ENCODE data around the gene NPTXR.

The NPTXR gene

DNA sequence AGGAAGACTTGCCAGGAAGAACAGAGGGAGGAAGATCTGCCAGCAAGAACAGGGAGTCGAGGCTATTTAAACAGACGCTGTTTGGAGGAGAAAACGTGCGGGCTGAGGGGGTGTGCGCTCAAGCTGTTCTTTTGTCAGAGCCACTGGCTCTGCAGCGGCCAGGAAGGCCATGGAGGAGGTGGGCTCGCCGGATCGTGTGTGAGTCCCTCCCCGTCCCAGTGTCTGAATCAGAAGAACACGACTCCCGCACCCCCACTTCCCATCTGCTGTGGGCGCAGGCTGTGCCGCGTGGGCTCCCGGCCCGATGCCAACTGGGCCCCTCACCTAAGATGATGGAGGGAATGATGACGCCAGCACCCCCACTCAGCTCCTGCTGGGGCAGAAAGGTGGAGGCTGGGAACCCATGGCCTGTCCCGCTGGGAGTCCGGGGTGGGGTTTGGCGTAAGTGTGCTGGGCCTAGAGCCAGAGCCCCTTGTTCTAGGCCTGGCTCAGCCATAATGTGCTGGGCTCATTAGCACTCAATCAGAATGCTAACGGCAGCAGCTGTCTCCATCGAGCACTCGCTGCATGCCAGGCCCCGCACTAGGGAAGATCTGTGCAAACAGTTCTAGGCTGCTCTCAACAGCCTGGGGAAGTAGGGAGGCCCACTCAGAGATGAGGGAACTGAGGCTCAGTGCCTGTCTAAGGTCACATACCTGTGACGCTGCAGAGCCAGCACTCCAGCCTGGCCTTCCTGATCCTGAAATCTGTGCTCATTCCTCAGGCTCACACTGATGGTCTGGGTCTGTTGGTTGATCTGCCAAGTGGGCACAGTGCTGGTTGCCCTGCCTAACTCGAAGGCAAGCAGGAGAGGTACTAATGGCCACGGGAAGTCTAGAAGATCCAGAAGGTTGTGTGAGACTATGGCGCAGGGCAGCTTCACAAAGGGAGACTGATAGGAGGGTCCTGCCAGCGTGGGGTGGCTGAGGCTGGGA, 11.5 kb downstream of the NPTXR start:
- Mint-ChIP-seq H3K9me3 (no peaks in the 10 kb centered on the region), H3K27ac (no peak overlapping the region), H3K4me3 (no peak overlapping the region), H3K4me1 (no peaks in the 10 kb centered on the region), H3K36me3 (no peaks in the 10 kb centered on the region)
- no peak for DNase-seq (ENCODE audit: low spot score in 2 of 2)
- no peak for ATAC-seq

DNA sequence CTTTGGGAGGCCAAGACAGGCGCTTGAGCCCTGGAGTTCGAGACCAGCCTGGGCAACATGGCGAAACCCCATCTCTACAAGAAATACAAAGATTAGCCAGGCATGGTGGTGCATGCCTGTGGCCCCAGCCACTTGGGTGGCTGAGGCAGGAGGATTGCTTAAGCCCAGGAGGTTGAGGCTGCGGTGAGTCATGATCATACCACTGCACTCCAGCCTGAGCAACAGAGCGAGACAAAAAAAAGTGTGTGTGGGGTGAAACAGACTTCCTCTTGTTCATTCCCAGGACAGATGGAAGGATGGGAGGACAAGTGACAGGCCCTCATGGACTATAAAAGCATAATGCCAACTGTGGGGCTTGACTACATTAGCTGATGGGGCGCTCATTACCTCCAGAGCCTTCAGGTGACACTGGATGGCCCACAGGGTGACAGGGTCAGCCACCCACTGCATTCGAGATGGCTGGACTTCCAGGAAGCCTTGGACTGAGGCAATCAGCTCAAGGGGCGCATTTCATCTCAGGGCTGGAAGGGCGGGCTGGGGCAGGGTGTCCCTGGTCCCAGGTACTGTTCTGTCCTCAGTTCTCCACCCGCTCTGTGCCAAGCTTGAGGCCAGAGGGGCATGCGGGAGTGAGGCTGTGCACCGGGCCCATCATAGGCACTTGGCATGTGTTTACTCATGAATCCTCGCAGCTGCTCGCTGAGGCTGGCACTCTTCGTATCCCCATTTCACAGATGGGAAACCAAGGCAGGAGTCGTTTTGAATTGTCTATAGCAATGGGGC, 12.5 kb downstream of the NPTXR start:
- Mint-ChIP-seq H3K27ac (no peak overlapping the region), H3K4me1 (no peaks in the 10 kb centered on the region), H3K9me3 (no peaks in the 10 kb centered on the region), H3K4me3 (no peak overlapping the region), H3K36me3 (no peaks in the 10 kb centered on the region)
- no peak for ATAC-seq
- DNase-seq (ENCODE audit: low spot score in 2 of 2), result no peak

DNA sequence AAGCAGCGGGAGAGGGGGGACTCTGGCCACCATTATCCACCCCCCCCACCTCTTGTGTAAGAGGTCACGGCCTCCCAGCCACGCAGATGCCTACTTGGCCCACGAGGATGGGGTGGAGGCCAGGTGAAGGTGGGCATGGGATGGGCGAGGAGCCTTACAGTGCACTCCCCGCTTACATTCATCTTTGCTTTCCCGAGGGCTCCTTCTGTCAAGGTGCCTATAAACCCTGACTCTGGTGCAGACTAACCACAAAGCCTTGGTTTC, 13.1 kb downstream of the NPTXR start:
- Mint-ChIP-seq H3K4me1 (no peaks in the 10 kb centered on the region), H3K36me3 (no peaks in the 10 kb centered on the region), H3K9me3 (no peaks in the 10 kb centered on the region), H3K4me3 (no peak overlapping the region), H3K27ac (no peak overlapping the region)
- ATAC-seq, result no peak
- DNase-seq (ENCODE audit: low spot score in 2 of 2), result no peak

GRCh38 chr22:38830026-38830844, 13.6 kb downstream of the NPTXR start:
- DNase-seq (ENCODE audit: low spot score in 2 of 2) (no peak), ATAC-seq (no peak)
- Mint-ChIP-seq H3K27ac (no peak overlapping the region), H3K9me3 (no peaks in the 10 kb centered on the region), H3K4me3 (no peak overlapping the region), H3K36me3 (no peaks in the 10 kb centered on the region), H3K4me1 (no peaks in the 10 kb centered on the region)

DNA sequence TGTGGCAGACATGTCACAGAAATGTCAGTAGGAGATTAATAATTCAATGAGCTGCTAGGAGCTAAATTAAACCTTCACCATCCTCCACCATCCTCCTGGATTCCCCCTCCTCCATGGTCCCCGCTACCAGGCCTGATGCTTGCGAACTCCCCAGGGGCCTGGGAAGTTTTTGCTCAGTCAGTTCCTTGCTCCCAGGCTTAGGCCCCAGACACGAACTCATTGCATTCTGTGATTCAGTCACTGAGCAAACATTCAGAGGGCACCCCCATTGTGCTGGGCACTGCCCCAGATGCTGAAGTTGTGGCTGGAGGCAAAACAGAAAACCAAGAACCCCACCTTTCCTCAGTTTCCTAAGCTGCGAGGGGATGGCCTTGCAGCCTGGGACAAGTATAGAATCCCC, 14.3 kb downstream of the NPTXR start:
- no peaks in the 10 kb centered on the region for H3K9me3 Mint-ChIP-seq
- DNase-seq (ENCODE audit: low spot score in 2 of 2), result no peak
- H3K36me3 Mint-ChIP-seq, result no peaks in the 10 kb centered on the region
- no peak overlapping the region for H3K4me3 Mint-ChIP-seq
- ATAC-seq, result no peak
- no peaks in the 10 kb centered on the region for H3K4me1 Mint-ChIP-seq
- H3K27ac Mint-ChIP-seq, result no peak overlapping the region

- Mint-ChIP-seq H3K27ac (no peak overlapping the region), H3K4me3 (no peak overlapping the region), H3K9me3 (no peaks in the 10 kb centered on the region), H3K4me1 (no peaks in the 10 kb centered on the region), H3K36me3 (no peaks in the 10 kb centered on the region)
- no peak for DNase-seq (ENCODE audit: low spot score in 2 of 2)
- no peak for ATAC-seq
Observed at GRCh38 chr22:38828616-38829205, 15.1 kb downstream of the NPTXR start.

- no peaks in the 10 kb centered on the region for H3K4me1 Mint-ChIP-seq
- no peak overlapping the region for H3K27ac Mint-ChIP-seq
- H3K36me3 Mint-ChIP-seq, result no peaks in the 10 kb centered on the region
- no peak for ATAC-seq
- no peak overlapping the region for H3K4me3 Mint-ChIP-seq
- no peaks in the 10 kb centered on the region for H3K9me3 Mint-ChIP-seq
- DNase-seq (ENCODE audit: low spot score in 2 of 2), result no peak
Observed at GRCh38 chr22:38828191-38828590, 15.6 kb downstream of the NPTXR start.

DNA sequence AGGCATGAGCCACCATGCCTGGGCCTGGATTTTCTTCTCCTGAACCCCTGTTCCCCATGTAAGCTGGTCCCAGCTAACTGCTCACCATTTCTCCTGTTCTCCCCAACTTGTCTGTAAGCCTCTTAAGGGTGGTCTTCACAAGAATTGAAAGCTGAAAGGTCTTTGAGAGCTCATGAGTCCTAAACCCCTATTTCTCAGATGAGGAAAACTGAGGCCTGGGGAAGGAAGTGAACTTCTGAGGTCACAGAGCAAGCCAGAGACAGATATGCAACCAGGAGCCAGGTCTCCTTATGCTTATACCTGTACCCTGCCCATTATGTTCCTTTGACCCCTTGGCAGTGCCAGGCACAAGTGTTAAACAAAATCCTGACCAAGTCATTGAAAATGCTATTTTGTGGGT, 16.3 kb downstream of the NPTXR start:
- H3K4me3 Mint-ChIP-seq, result no peak overlapping the region
- ATAC-seq (no peak), DNase-seq (ENCODE audit: low spot score in 2 of 2) (no peak)
- H3K4me1 Mint-ChIP-seq, result no peaks in the 10 kb centered on the region
- no peaks in the 10 kb centered on the region for H3K36me3 Mint-ChIP-seq
- no peaks in the 10 kb centered on the region for H3K9me3 Mint-ChIP-seq
- H3K27ac Mint-ChIP-seq, result no peak overlapping the region

DNA sequence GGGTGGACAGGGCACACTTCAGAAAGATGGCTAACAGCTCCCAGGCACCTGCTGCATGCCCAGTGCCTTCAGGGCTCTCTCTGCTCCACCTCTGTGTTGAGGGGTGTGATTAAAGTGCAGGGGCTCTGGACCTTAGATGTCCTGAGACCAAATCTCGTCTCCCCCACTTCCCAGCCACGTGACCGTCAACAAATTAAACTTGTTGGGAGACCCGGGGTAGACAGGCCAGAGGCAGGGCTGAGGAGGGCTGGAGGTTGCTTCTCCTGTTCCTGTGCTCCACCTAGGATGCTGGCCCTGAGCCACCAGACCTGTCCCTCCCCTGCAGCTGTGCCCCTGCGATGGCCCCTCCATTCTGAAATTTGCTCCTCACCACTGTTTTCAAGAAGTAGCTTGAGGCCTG, 17.0 kb downstream of the NPTXR start:
- Mint-ChIP-seq H3K9me3 (no peaks in the 10 kb centered on the region), H3K4me1 (no peaks in the 10 kb centered on the region)
- no peak for DNase-seq (ENCODE audit: low spot score in 2 of 2)

DNA sequence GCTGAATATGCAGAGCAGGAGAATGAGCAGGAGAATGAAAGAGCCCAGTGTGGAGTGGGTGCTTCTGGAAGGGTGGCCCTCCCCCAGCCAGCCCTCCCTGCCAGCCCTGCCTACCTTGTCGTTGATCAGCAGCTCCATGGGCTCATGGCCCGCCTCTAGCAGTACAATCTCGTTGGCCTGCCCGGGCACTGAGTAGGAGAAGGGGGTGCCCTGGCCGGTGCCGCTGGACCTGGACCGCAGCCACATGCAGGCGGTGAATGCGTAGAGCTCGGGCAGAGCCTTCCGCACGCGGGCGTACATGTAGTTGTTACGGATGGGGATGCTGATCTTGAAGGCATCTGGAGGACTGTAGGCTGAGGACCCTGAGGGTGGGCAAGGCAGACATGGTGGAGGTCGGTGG, 17.4 kb downstream of the NPTXR start:
- Mint-ChIP-seq H3K4me3 (no peak overlapping the region), H3K27ac (no peak overlapping the region), H3K36me3 (no peaks in the 10 kb centered on the region), H3K9me3 (no peaks in the 10 kb centered on the region), H3K4me1 (no peaks in the 10 kb centered on the region)
- ATAC-seq (no peak), DNase-seq (ENCODE audit: low spot score in 2 of 2) (no peak)

More for the DNA sequence above, 17.0 kb downstream of the NPTXR start:
- ATAC-seq, result no peak
- Mint-ChIP-seq H3K4me3 (no peak overlapping the region), H3K36me3 (no peaks in the 10 kb centered on the region), H3K27ac (no peak overlapping the region)

GRCh38 chr22:38824585-38824984, 19.2 kb downstream of the NPTXR start:
- H3K4me1 Mint-ChIP-seq, result no peaks in the 10 kb centered on the region
- no peaks in the 10 kb centered on the region for H3K36me3 Mint-ChIP-seq
- peak; percentile 38 to 63 for DNase-seq (ENCODE audit: low spot score in 2 of 2)
- no peak overlapping the region for H3K4me3 Mint-ChIP-seq
- ATAC-seq, result peak; percentile 69
- H3K9me3 Mint-ChIP-seq, result no peaks in the 10 kb centered on the region
- no peak overlapping the region for H3K27ac Mint-ChIP-seq

DNA sequence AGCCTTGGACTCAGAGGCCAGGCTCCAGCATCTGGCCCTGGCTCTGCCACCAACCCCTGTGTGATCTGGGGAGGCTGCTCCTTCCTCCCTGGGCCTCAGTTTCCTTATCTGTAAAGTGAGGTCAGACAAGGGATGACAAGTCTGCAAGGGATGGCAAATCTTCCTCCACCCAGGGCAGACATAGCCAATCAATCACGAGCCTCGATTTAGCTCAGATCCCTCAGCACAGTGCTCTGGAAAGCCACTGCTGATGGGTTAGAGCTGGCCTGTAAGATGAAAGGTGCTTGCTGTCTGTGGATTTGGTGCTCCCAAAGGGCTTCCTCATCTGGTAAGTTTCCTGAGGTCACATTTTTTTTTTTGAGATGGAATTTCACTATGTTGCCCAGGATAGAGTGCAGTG, 20.2 kb downstream of the NPTXR start:
- Mint-ChIP-seq H3K4me3 (no peak overlapping the region), H3K9me3 (no peaks in the 10 kb centered on the region), H3K36me3 (no peaks in the 10 kb centered on the region), H3K27ac (no peak overlapping the region), H3K4me1 (no peaks in the 10 kb centered on the region)
- DNase-seq (ENCODE audit: low spot score in 2 of 2), result no peak
- no peak for ATAC-seq

DNA sequence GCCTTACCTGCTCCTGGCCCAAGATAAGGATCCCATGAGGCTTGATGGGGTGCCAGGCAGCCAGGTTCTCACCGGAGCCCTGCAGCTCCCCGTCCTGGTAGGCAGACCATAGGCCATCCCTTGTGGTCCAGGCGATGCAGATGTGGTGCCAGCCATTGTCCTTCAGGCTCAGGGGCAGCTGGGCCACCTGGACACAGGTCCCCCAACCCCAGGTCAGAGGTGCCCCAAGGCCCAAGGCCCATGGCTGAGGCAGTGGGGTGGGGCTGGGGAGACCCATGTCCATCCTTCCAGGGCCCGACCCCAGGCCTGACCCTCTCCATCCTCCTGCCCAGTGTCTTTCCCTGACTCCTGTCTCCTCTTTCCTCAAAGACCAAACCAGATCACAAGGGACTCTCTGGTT, 20.8 kb downstream of the NPTXR start:
- no peak overlapping the region for H3K27ac Mint-ChIP-seq
- DNase-seq (ENCODE audit: low spot score in 2 of 2) (no peak), ATAC-seq (no peak)
- no peak overlapping the region for H3K4me3 Mint-ChIP-seq
- no peaks in the 10 kb centered on the region for H3K4me1 Mint-ChIP-seq
- no peaks in the 10 kb centered on the region for H3K9me3 Mint-ChIP-seq
- no peaks in the 10 kb centered on the region for H3K36me3 Mint-ChIP-seq

- no peak for DNase-seq (ENCODE audit: low spot score in 2 of 2)
- H3K9me3 Mint-ChIP-seq, result no peaks in the 10 kb centered on the region
- H3K27ac Mint-ChIP-seq, result no peak overlapping the region
- H3K36me3 Mint-ChIP-seq, result no peaks in the 10 kb centered on the region
- ATAC-seq, result no peak
- no peak overlapping the region for H3K4me3 Mint-ChIP-seq
- no peaks in the 10 kb centered on the region for H3K4me1 Mint-ChIP-seq
Observed at GRCh38 chr22:38820020-38820419, 23.8 kb downstream of the NPTXR start.

- DNase-seq (ENCODE audit: low spot score in 2 of 2), result no peak
- ATAC-seq, result peak; percentile 7
- no peaks in the 10 kb centered on the region for H3K4me1 Mint-ChIP-seq
- no peak overlapping the region for H3K4me3 Mint-ChIP-seq
- no peak overlapping the region for H3K27ac Mint-ChIP-seq
- no peaks in the 10 kb centered on the region for H3K36me3 Mint-ChIP-seq
- H3K9me3 Mint-ChIP-seq, result no peaks in the 10 kb centered on the region
Observed at GRCh38 chr22:38819387-38819940, 24.4 kb downstream of the NPTXR start.
